ENCODE results near the gene GMDS.

Gene GMDS

GRCh38 chr6:1972962-1973361, 272.4 kb downstream of the GMDS start:
- no peak for DNase-seq

GRCh38 chr6:1971612-1972011, 273.8 kb downstream of the GMDS start:
- no peak for DNase-seq

- DNase-seq, result no peak
Measured at GRCh38 chr6:1970151-1970561, 275.2 kb downstream of the GMDS start.

GRCh38 chr6:1966713-1967112, 278.7 kb downstream of the GMDS start:
- no peak for DNase-seq

GRCh38 chr6:1965596-1966224, 279.7 kb downstream of the GMDS start:
- no peak for DNase-seq

GRCh38 chr6:1963596-1963995, 281.8 kb downstream of the GMDS start:
- no peak for DNase-seq

GRCh38 chr6:1962201-1962600, 283.2 kb downstream of the GMDS start:
- no peak for DNase-seq

GRCh38 chr6:1960486-1961142, 284.8 kb downstream of the GMDS start:
- DNase-seq, result no peak

GRCh38 chr6:1958257-1958656, 287.1 kb downstream of the GMDS start:
- no peak for DNase-seq

GRCh38 chr6:1957746-1958145, 287.7 kb downstream of the GMDS start:
- DNase-seq, result no peak

GRCh38 chr6:1952740-1953360, 292.6 kb downstream of the GMDS start:
- DNase-seq, result no peak

GRCh38 chr6:1950631-1951030, 294.8 kb downstream of the GMDS start:
- DNase-seq, result no peak

- no peak for DNase-seq
Measured at GRCh38 chr6:1949538-1949937, 295.9 kb downstream of the GMDS start.

- no peak for DNase-seq
Measured at GRCh38 chr6:1947922-1948321, 297.5 kb downstream of the GMDS start.

GRCh38 chr6:1946583-1946982, 298.8 kb downstream of the GMDS start:
- no peak for DNase-seq

- no peak for DNase-seq
Measured at GRCh38 chr6:1945235-1945832, 300.1 kb downstream of the GMDS start.

GRCh38 chr6:1942834-1943233, 302.6 kb downstream of the GMDS start:
- no peak for DNase-seq

- DNase-seq, result no peak
Measured at GRCh38 chr6:1941534-1941933, 303.9 kb downstream of the GMDS start.

GRCh38 chr6:1940381-1940780, 305.0 kb downstream of the GMDS start:
- no peak for DNase-seq

GRCh38 chr6:1933292-1933691, 312.1 kb downstream of the GMDS start:
- no peak for DNase-seq

- DNase-seq, result no peak
Measured at GRCh38 chr6:1931817-1932216, 313.6 kb downstream of the GMDS start.

GRCh38 chr6:1930356-1930755, 315.0 kb downstream of the GMDS start:
- no peak for DNase-seq

- no peak for DNase-seq
Measured at GRCh38 chr6:1929931-1930330, 315.5 kb downstream of the GMDS start.
